GM04503 (cell line): ENCODE data around the gene PLAC1.

Source experiments
- DNase-seq: peaks from one replicate; pipeline ENCODE4 v3.0.0-alpha.2; 2012; ENCODE audit warnings: low read depth

Gene PLAC1, protein sequence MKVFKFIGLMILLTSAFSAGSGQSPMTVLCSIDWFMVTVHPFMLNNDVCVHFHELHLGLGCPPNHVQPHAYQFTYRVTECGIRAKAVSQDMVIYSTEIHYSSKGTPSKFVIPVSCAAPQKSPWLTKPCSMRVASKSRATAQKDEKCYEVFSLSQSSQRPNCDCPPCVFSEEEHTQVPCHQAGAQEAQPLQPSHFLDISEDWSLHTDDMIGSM

GRCh38 chrX:134658002-134658759 lies at the start of gene PLAC1:
PLAC1 (minus strand) TSS chrX:134658471; CDS start chrX:134566682, 91,789 bp downstream.
- DNase-seq: no peak

- DNase-seq: no peak
Measured at GRCh38 chrX:134706138-134706537, 47.9 kb upstream of the PLAC1 start.

DNA sequence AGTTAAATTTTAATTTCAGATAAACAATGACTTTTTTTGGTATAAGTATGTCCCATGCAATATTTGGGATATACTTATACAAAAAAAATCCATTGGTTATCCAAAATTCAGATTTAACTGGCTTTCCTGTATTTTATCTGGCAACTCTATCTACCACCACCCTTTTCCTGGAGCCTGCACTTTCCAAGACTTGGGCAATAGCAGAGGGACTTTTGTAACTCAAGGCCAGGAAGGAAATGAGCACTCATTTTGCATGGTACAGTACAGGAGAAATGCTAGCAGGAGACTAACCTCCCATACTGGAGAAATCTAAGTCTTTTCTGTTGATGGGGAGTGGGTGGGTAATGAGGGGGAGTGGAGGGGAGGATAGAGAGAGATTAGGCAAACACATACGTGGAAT lies 37.7 kb upstream of the PLAC1 start:
- no peak for DNase-seq

DNA sequence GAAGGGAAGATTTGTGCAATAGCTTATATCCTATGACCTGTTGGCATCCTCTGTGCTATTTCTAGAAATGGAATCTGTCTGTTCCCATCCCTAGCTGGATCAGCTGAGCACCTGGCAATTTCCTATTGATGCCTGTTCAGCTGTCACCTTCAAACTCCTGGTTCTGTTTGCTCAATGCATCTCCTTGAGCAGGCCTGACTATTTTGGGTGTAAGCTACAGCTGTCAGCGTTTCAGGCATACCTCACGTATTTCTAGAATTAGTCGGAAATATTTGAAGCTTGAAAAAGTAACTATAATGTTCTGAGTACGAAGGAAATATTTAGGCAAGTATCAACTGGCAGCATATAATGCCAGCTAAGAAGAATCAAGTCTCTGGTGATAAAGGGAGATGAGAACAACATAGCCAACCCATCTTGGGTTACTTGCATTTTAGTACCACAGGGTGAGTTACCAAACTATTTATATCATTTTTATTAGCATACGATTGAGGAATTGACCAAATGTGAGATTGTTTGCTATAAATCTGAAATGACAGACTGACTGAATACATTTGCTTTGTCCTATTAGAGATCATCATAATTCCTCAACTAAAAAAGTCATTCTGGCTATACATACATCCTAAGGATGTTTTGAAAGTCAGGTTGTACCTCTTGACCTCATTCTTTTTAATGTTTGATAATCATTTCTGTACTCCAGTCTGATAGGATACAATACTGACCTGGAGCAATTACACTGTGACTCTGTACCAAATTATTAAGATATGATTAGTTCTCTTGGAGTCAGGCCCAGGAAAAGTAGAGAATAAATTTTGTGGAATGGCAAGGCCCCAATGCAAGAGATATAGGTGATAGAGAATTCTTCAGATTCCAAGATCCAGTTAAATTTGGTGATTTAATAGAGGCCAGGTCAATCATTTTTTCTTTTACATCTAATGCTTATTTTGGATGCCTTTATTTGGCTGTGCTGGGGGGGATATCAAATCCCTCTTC lies 36.4 kb upstream of the PLAC1 start:
- DNase-seq: no peak

GRCh38 chrX:134693644-134694043 lies 35.4 kb upstream of the PLAC1 start:
- no peak for DNase-seq

- DNase-seq: no peak
Measured at GRCh38 chrX:134692990-134693389, 34.7 kb upstream of the PLAC1 start.

GRCh38 chrX:134692233-134692632 lies 34.0 kb upstream of the PLAC1 start:
- DNase-seq: no peak

- no peak for DNase-seq
Measured at GRCh38 chrX:134691453-134691852, 33.2 kb upstream of the PLAC1 start.

DNA sequence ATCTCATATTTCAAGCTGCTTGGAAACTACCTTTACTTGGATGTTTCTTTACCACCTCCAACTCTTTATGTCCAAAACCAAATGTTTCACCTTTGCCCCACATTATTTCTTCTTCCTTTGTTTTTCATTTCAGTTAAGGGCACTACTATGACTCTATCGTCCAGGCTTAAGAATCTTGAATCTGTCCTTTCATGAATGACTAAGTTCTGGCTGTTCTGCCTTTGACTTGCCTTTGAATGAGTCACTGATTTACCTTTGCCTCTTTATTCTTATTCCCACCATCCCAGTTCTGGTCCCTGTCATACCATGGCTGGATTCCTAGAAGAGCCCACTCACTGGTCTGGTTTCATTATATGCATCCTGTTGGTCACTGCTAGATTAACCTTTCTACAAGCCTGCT lies 30.6 kb upstream of the PLAC1 start:
- DNase-seq: no peak

- no peak for DNase-seq
Measured at GRCh38 chrX:134688031-134688823, 30.0 kb upstream of the PLAC1 start.

DNA sequence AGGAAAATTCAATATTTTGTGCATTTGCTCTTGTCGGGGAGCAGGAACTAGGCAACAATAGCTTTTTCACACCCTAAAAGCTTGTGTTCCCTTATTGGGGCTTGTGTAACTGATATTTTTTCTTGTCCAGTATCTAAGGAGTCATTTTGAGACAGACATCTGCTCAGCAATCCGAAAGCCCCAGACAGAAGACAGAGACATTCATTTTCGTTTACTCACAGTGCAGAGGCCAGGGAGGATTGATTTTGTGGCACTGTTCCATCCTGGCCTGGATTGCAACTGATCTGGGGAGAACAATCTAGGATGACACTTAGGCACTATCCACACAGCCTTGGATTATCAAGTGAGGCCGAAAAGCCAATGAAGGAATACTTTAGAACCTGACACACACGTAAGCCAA lies 27.4 kb upstream of the PLAC1 start:
- DNase-seq: peak; percentile 49

DNA sequence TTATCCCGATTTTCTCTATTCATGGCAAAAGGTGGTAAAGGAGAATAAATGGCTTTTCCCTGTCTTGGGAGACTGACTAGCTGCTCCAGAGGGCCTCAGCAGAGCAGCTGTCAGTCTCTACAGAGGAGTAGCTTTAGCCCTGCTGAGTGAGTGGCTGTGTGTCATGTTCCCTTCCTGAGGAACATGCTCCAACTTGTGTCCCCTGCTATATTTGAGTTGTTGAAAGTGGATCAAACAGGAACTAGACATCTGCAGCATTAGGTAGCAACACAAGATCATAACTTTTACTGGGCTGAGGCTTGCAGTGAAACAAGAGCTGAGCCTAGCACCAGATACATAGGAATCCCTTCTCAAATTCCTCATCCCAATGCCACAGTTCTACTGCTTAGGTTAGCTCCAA lies 26.7 kb upstream of the PLAC1 start:
- DNase-seq: no peak

DNA sequence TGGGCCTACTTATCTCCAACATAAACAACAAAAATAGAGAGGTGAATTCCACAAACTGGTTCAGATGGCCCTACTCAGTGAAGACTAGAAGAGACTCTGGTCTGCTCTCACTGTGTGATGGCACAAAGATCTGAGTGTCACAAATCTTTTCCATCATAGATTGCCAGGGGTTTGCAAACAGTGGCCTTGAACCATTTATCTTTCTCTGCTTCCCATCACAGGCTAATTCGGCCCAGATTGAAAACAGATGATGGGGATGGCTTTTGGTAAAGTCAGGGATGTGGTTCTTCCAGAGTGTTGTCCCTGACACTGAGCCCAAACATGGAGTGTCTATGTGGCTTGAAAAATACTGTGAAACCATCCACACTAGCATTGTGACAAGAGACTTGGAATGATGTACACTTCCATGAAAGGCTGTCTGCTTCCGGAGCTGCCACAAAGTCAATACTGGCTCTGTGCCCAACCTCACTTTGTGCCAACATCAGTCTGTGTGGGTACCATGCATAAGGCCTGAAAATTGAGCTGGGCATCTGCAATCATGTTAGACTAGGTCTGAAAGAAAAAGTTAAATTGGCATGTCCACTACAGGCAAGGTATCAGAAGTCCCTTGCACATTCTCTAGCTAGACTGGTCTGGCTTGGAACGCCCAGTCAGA lies 25.2 kb upstream of the PLAC1 start:
- no peak for DNase-seq

- DNase-seq: no peak
Measured at GRCh38 chrX:134682081-134682480, 23.8 kb upstream of the PLAC1 start.

DNA sequence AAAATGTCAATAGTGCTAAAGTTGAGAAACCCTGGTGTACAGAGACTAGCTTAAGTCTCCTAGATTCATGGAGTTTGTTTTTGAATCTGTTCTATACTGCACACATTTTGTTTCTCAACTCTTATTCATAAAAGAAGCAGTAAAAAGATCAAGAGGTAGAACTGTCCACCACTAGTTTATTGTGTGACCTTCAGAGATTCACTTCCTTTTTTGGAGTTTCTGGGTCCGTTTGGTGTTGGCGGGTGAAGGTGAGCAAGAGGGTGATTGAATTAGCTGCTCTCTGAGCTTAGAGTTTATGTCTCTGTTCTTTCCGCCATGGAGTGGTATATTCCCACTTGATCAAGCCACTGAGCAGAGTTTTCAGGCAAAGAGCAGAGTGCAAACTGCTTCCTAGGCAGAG lies 21.4 kb upstream of the PLAC1 start:
- DNase-seq: no peak

GRCh38 chrX:134679221-134679620 lies 20.9 kb upstream of the PLAC1 start:
- peak; percentile 60 for DNase-seq

DNA sequence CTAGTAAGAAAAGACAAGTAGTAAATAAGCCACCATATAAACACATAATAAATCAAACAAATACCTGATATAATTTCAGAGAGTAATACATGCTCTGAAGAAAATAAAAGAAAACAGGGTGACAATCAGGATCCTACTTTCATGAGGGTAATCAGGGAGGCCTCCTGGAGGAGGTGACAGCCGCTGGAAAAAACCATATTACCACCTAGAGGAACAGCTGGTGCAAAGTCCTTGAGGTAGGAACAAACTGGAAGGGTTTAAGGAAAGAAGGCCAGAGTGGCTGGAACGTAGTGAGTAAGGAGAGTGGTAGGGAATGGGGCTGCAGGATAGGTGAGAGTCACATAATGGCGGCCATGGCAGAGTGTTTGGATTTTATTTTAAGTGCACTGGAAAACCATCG lies 19.1 kb upstream of the PLAC1 start:
- no peak for DNase-seq

- DNase-seq: peak; percentile 57
Measured at GRCh38 chrX:134676436-134676835, 18.2 kb upstream of the PLAC1 start.

DNA sequence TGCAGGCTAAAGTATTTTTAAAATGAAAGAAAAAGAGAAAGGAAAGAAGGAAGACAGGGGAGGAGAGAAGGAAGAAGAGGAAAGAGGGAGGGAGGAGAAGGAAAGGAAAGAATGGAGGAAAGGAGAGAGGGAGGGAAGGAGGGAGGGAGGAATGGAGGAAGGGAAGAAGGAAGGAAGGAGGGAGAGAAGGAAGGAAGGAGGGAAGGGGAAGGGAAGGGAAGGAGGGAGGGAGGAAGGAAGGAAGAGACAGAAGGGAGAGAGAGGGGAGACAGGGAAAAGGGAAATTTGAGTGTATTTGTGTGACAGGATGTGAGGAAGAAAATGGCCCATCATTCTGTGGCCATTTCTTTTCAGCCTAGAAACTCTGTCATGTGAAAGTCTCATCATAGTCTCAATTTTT lies 14.9 kb upstream of the PLAC1 start:
- no peak for DNase-seq

- DNase-seq: no peak
Measured at GRCh38 chrX:134672101-134672500, 13.8 kb upstream of the PLAC1 start.

DNA sequence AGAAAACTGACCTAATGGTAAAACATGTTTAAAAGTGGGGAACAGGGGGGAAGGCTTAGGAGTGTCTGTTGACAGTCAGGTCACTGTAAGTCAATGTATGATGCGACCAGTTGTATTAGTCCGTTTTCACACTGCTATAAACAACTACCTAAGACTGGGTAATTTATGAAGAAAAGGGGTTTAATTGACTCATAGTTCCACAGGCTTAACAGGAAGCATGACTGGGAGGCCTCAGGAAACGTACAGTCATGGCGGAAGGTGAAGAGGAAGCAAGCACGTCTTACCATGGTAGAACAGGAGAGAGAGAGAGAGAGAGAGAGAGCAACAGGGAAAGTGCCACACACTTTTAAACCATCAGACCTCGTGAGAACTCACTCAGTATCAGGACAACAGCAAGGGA lies 13.0 kb upstream of the PLAC1 start:
- DNase-seq: no peak
